Kasumi-1 (cell line): ENCODE measurements around the gene CTDSPL.

Experiments used
- DNase-seq, 2 experiments: peaks; one replicate each; lab custom pipeline; 2025; lab: John Stamatoyannopoulos, UW

CTDSPL gene

GRCh38 chr3:37891227-37891626, 29.5 kb downstream of the CTDSPL start:
- DNase-seq = no peak

GRCh38 chr3:37892927-37893600, 31.4 kb downstream of the CTDSPL start:
- DNase-seq = no peak

GRCh38 chr3:37896827-37897226, 35.1 kb downstream of the CTDSPL start:
- no peak for DNase-seq

GRCh38 chr3:37897763-37898162, 36.1 kb downstream of the CTDSPL start:
- no peak for DNase-seq

GRCh38 chr3:37898424-37898823, 36.7 kb downstream of the CTDSPL start:
- DNase-seq = no peak

- no peak for DNase-seq
Observed at GRCh38 chr3:37899101-37899707, 37.5 kb downstream of the CTDSPL start.

- no peak for DNase-seq
Observed at GRCh38 chr3:37899711-37900306, 38.1 kb downstream of the CTDSPL start.

GRCh38 chr3:37901721-37902120, 40.0 kb downstream of the CTDSPL start:
- DNase-seq = peak in 1 of 2 experiments; percentile 10

GRCh38 chr3:37902674-37903073, 41.0 kb downstream of the CTDSPL start:
- DNase-seq = no peak

- DNase-seq = no peak
Observed at GRCh38 chr3:37903320-37903719, 41.6 kb downstream of the CTDSPL start.

- no peak for DNase-seq
Observed at GRCh38 chr3:37903734-37904133, 42.1 kb downstream of the CTDSPL start.

- no peak for DNase-seq
Observed at GRCh38 chr3:37904601-37905000, 42.9 kb downstream of the CTDSPL start.

GRCh38 chr3:37905346-37905745, 43.7 kb downstream of the CTDSPL start:
- no peak for DNase-seq

- DNase-seq = peak; percentile 82 to 84
Observed at GRCh38 chr3:37905987-37906674, 44.5 kb downstream of the CTDSPL start.

- no peak for DNase-seq
Observed at GRCh38 chr3:37906734-37907282, 45.1 kb downstream of the CTDSPL start.

- DNase-seq = no peak
Observed at GRCh38 chr3:37907371-37907770, 45.7 kb downstream of the CTDSPL start.

- peak in 1 of 2 experiments; percentile 31 for DNase-seq
Observed at GRCh38 chr3:37907906-37908305, 46.2 kb downstream of the CTDSPL start.

GRCh38 chr3:37909067-37909911, 47.6 kb downstream of the CTDSPL start:
- peak; percentile 26 to 42 for DNase-seq

GRCh38 chr3:37910671-37911400, 49.2 kb downstream of the CTDSPL start:
- DNase-seq = no peak

- peak in 1 of 2 experiments; percentile 54 for DNase-seq
Observed at GRCh38 chr3:37912052-37912733, 50.5 kb downstream of the CTDSPL start.
